Stimulated activated CD4-positive, alpha-beta T cell treated with anti-CD3 and anti-CD28 coated beads, TNF-alpha, amount 100 ng/mL, for 24 hours (primary cell): ENCODE data around the gene MICU2.
"Not testable (repeated sequence)": the region's sequence is repeated elsewhere in the genome, so short reads cannot be mapped to it uniquely, and the experiment has no call there.

Source experiments
- DNase-seq, 3 experiments: peaks; one replicate each; pipeline ENCODE4 v3.0.0-alpha.2; 2020; ENCODE audit warnings: low read depth in 3 of 3

MICU2 gene

DNA sequence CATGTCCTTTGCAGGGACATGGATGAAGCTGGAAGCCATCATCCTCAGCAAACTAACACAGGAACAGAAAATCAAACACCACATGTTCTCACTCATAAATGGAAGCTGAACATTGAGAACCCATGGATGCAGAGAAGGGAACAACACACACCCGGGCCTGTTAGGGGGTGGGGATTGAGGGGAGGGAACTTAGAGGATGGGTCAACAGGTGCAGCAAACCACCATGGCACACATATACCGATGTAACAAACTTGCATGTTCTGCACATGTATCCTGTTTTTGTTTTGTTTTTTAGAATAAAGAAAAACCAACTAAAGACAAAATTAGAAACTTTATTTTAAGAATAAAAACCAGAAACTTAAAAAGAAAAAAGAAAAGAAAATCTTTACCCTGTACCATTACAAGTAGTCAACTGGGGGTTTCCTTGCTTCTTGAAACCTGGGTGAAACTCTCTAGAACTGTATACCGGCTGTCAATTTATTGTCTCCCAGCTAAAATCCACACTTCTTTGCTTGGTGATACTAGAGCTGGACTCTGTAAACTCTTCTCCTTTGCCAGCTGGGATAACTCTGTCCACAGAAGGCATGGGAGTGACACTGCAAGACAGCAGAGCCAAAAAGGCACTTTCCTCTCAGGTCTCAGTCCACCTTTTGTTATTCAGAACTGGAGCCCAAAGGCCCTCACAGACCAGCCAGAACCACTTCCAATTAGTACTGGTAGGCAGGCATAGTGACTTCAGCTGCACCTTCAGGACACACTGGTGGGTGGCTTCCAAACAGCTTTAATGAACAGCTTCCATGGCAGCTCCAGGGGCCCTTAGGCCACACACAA lies 9.0 kb downstream of the MICU2 start:
- no peak for DNase-seq

- DNase-seq: not testable (repeated sequence)
Observed at GRCh38 chr13:21590665-21591456, 13.1 kb downstream of the MICU2 start.

DNA sequence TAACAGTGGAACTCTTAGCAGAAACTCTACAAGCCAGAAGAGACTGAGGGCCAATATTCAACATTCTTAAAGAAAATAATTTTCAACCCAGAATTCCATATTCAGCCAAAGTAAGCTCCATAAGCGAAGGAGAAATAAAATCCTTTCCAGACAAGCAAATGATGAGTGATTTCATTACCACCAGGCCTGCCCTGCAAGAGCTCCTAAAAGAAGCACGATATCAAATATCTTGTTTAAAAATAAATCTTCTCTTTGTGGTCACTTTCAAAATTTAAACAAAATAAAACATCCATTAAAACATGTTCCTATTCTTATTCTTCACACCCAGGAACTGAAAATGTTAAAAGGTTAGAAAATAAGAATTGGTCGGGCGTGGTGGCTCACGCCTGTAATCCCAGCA lies 13.7 kb downstream of the MICU2 start:
- no peak for DNase-seq

DNA sequence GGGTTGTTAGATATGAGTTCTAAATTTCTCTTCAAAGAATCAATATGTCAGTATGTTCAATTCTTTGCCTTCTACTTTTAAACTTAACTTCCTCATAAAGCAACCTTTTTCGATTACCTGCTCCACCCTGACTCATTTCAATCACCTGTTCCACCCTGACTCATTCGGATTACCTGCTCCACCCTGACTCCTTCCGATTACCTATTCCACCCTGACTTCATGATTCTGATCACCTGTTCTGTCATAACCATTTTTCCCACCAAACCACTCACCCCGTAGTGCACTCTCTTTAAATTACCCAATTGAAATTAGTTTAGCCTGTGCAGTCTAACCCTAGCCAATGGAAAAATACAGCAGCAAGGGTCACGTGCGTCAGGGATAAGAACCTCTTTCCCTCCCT lies 14.5 kb downstream of the MICU2 start:
- DNase-seq: not testable (repeated sequence)

DNA sequence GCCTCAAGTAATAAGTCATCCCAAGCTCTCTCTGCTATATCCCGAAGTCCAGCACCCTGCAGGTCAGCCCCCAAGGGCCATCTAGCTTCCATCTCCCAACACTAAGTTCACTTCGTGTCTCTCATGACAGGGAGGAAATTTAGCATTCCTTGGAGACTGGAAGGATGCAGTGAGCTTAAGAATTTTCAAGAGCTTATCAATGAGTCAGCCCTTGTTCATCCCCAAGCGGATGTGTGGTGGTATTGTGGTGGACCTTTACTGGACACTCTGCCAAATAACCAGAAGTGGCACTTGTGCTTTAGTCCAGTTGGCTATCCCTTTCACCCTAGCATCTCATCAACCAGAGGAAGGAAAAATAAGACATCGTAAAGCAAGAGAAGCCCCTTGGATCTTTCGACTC lies 15.6 kb downstream of the MICU2 start:
- not testable (repeated sequence) for DNase-seq

DNA sequence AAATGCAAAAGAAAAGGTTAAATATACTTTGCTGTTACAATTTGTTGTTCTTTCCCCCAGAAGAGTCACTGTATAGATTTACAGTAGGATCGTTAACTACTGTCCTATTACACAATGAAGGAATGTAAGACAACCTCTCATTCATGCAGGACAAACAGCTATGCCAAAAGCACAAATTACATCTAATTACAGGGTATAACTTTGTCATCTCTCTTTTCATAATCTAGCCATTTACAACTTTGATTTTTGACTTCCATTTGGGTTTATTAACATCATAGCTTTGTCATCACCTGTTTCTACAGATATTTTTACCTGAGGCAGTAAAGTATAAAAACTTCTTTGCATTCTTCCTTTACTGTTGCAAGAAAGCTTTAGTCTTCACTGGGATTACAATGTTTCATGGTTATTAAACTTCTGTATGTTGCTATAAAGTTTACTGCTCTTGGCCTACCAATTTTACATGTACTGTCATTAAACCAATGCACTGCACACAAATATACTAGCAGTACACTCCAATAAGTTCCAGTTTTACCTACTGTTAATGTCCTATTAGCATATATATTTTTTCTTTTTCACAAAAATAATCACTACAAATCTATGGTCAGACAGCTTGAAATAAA lies 18.9 kb downstream of the MICU2 start:
- DNase-seq: no peak

DNA sequence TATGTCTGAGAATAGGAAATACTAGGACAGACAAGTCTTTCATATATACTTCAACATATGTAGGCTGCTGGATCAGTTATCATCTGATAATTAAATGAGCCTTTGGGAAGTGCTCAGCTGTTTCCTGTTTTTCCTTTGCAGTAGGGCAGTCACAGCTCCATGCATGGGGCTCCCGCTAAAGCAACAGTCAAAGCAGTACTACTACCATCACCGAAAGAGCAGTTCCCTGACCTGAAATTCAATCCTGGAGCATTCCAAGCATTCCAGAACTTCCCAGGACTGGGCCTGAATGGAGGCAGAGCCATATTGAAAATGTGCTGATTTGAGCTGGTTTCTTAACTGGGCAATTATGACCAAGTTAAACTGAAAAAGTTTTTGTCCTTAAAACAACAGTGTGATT lies 20.5 kb downstream of the MICU2 start:
- no peak for DNase-seq

DNA sequence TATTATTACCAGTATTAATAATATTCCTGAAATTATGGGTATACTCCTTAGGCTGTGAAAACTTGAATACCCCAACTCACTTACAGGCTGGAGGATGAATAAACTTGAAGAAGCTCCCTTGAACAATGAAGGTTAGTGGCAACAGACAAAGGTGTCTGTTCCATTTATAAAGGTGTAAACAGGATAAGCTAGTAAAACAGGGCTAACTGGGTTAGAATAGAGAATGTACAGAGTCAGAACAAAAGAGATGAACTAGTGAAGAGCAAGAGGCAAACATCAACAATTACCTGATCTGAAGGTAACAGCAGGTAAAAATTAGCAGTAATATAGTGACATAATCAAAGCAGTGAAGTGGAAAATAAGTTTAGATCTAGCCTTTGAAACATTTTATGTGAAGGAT lies 23.2 kb downstream of the MICU2 start:
- DNase-seq: no peak

- DNase-seq: no peak
Observed at GRCh38 chr13:21579754-21580316, 24.1 kb downstream of the MICU2 start.

DNA sequence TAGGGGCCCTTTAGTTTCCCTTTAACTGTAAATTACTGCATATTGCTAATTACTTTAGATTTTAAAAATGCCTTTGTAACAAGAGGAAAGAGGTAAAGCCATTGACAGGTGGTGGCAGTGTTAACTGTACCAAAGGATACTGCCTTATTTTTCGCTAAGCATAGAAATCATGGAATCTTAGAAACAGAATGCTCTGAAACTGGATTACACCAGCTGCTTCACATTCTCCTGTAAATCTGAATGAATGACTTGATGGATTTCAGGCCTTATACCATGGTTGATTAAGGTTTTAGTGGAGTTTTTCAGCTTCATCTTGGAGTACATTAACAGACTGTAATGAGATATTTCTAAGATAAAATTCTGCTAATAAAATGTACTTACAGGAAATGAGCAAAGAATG lies 25.2 kb downstream of the MICU2 start:
- no peak for DNase-seq

DNA sequence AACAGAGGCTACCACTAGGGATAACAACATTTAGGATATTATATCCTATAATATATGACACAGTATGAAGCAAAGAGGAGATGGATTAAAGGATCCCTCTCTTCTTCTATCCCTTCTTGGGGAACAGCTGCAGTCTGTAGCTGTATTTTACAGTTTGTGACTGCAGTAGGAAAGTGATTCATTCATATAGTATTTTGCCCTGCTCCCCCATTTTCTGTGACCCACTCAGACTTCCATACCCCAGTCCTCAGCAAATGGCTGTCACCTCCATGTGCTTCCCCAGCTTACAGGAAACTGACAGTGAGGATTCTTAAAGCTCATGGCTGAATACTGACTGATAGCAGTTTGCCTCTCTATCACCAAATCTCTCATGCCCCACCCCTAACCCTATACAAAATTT lies 27.5 kb downstream of the MICU2 start:
- no peak for DNase-seq

- DNase-seq: no peak
Observed at GRCh38 chr13:21573920-21574712, 29.9 kb downstream of the MICU2 start.

DNA sequence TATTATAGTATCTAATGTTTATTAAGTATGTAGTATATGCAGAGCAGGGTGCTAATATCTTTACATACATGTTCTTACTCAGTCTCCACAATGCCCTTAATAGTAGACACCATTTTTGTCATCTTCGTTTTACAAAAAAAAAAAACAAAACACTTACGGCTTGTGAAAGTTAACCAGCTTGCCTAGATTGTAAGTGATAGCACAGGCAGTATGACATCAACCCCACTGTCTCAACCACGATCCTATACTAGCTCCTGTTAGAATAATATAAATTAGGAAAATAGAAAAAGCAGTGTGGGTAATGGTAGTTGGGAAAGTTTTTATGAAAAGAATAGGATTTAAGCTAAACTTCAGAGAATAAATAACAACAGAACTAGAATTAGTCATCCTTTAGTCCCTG lies 34.3 kb downstream of the MICU2 start:
- DNase-seq: no peak

- DNase-seq: no peak
Observed at GRCh38 chr13:21568854-21569253, 35.1 kb downstream of the MICU2 start.

GRCh38 chr13:21567714-21568113 lies 36.3 kb downstream of the MICU2 start:
- DNase-seq: no peak

DNA sequence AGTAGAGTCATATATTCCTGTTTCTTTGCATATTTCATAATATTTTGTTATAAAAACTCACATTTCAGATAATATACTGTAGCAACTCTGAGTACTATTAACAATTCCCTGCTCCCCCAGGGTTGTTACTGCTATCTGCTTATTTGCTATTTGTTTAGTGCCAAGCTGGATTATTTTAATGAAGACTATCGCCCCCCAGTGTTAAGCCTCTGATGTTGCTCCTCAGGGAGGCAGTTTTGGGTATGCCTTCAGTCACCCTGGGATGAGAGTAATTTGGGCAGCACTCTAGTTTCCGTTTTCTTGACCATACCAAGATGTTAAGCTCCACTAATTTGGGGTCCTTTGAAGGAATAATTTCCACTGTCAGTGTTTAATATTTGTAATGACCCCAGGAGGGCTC lies 46.0 kb downstream of the MICU2 start:
- DNase-seq: no peak

DNA sequence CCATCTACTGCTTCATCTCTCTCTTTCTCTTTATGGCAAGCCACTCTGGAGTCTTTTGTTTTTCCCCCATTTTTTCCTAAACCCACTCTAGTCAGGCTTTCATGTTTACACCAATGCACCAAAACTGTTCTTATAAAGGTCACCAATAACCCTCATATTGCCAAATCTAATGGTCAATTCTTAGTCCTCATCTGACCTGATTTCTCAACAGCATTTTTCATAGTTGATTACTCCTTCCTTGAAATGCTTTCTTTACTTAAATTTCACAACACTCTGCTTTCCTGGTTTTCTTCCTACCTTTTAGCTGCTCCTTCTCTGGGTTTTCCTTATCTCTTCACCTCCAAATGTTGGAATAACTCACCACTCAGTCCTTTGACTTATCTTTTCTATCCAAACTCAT lies 47.9 kb downstream of the MICU2 start:
- DNase-seq: no peak

DNA sequence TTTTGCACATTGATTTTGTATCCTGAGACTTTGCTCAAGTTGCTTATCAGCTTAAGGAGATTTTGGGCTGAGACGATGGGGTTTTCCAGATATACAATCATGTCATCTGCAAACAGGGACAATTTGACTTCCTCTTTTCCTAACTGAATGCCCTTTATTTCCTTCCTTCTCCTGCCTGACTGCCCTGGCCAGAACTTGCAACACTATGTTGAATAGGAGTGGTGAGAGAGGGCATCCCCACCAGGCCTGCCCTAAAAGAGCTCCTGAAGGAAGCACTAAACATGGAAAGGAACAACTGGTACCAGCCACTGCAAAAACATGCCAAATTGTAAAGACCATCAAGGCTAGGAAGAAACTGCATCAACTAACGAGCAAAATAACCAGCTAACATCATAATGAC lies 50.7 kb downstream of the MICU2 start:
- DNase-seq: not testable (repeated sequence)

DNA sequence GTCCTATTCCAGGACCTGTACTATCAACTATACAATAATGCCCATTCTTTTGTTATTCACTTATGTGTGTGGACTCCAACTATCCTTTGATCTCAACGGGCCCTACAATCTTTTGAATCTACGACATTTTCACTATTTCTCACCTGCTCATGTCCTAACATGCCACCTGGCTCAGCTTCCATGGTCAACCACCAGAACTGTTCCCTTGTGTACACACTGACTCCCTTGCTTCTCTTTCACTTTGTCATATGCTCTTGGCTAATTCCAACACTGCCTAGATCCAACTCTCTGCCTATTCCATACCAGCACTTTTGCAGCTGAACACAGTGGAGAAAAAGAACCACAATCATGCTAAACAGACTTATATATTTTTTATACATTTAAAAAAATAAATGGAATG lies 53.1 kb downstream of the MICU2 start:
- no peak for DNase-seq

GRCh38 chr13:21549633-21550032 lies 54.3 kb downstream of the MICU2 start:
- no peak for DNase-seq

GRCh38 chr13:21548577-21548976 lies 55.4 kb downstream of the MICU2 start:
- DNase-seq: no peak

DNA sequence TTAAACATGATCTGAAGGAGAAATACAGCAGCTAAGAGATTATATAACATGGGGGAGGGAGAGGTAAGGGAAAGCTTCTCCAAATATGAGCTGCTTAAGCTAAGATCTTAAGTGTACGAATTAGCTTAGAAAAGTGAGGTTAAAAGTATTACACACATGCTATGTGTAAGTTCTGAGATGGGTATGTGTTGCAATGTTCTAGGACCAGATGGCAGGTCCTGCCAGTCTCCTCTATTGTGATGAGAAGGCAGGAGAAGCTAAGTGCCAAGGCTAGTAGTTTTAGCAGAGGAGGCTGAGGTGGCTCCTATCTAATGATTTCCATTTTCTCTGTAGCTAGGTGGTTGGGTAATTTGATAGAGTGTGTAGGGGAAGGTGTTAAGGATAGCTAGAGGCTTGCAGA lies 57.6 kb downstream of the MICU2 start:
- DNase-seq: no peak
